Kidney (tissue), 14 donors: Measurements from ENCODE around the gene PCNX1. TPM values are rescaled to one million over a fixed set of nuclear protein-coding genes. Genes with fewer than 3 reads are reported as not detected.

Experiments used
- DNase-seq, 5 donors: peaks; one replicate each; pipeline ENCODE4 v3.0.0-alpha.2; 2013 to 2020
- FAIRE-seq: peaks from 2 replicates; lab custom pipeline; 2012; peaks lifted over from hg19 to GRCh38; lab: Jason Lieb, UNC
- H3K27ac ChIP-seq, 2 donors: one replicate each; pipeline ENCODE4 v1.7.0; 2013; ENCODE audit warnings: low read depth in 2 of 2, low read length in 2 of 2, inconsistent platforms in 1 of 2
- H3K27me3 ChIP-seq: one replicate; pipeline ENCODE4 v1.7.1; 2013; ENCODE audit warnings: low read length, inconsistent platforms; ENCODE audit not compliant: control insufficient read depth, insufficient read depth
- H3K36me3 ChIP-seq, 3 donors: one replicate each; pipeline versions ENCODE4 v1.7.0 to v1.7.1; 2013; ENCODE audit warnings: low read length in 3 of 3, control low read depth in 1 of 3, inconsistent platforms in 1 of 3; ENCODE audit not compliant: insufficient read depth in 3 of 3, control insufficient read depth in 2 of 3
- H3K4me1 ChIP-seq, 3 donors: one replicate each; pipeline versions ENCODE4 v1.7.0 to v1.7.1; 2013; ENCODE audit warnings: low read length in 3 of 3, inconsistent platforms in 1 of 3, low read depth in 1 of 3; ENCODE audit not compliant: control insufficient read depth in 2 of 3, insufficient read depth in 2 of 3
- H3K4me3 ChIP-seq, 3 donors: one replicate each; pipeline versions ENCODE4 v1.7.0 to v1.8.1; 2013; ENCODE audit warnings: low read length in 3 of 3, control low read depth in 1 of 3, inconsistent platforms in 1 of 3
- H3K9ac ChIP-seq, 3 donors: one replicate each; pipeline versions ENCODE4 v1.7.0 to v1.7.1; 2013; ENCODE audit warnings: low read length in 3 of 3, control low read depth in 1 of 3, inconsistent platforms in 1 of 3
- H3K9me3 ChIP-seq, 3 donors: one replicate each; pipeline versions ENCODE4 v1.7.0 to v1.7.1; 2013; ENCODE audit warnings: low read length in 3 of 3, control low read depth in 1 of 3, inconsistent platforms in 1 of 3; ENCODE audit not compliant: control insufficient read depth in 2 of 3, insufficient read depth in 1 of 3
- intact Hi-C: fragments of 100-400 bp; cut with DNase I; formaldehyde crosslinking; loops from one replicate; pipeline ENCODE4 v1.11.1; 2022
- polyA plus RNA-seq: library from polyadenylated mRNA; stranded (reverse); fragments of 350-450 nt; fragmentation: Illumina TruSeq; extraction: RNeasy Lipid Tissue Mini Kit (QIAGEN cat#74804); gene quantifications from one replicate; pipeline ENCODE4 v1.2.3, GENCODE V29; 2014; ENCODE audit warnings: low read depth, low replicate concordance; ENCODE audit not compliant: insufficient read depth
- total RNA-seq: library from RNA; stranded (reverse); fragmentation: NEBNext Ultra II Directional; extraction: Animal tissue kit (Norgen Biotek cat#: 25700); gene quantifications from one replicate; pipeline ENCODE4 v1.2.1, GENCODE V29; 2021
- TF ChIP-seq, protein P1 (sequence below): IDR thresholded peaks from 3 replicates; pipeline ENCODE4 v1.5.1; 2012; ENCODE audit warnings: mild to moderate bottlenecking, moderate library complexity, borderline replicate concordance; ENCODE audit not compliant: insufficient read depth; ENCODE audit errors: extremely low read depth
- donor health status: control.
- donor health status: control.
- donor health status: control.
- donor health status: control.
- donor health status: control.
- donor health status: DM: yes; HTN: yes; CAD: no.
- donor health status: Normal renal cell carcinoma (clear cell type).

Gene PCNX1
- total and polyA plus RNA-seq, 2 donors from 2014 or later, result 16.2 to 55.2 TPM

DNA sequence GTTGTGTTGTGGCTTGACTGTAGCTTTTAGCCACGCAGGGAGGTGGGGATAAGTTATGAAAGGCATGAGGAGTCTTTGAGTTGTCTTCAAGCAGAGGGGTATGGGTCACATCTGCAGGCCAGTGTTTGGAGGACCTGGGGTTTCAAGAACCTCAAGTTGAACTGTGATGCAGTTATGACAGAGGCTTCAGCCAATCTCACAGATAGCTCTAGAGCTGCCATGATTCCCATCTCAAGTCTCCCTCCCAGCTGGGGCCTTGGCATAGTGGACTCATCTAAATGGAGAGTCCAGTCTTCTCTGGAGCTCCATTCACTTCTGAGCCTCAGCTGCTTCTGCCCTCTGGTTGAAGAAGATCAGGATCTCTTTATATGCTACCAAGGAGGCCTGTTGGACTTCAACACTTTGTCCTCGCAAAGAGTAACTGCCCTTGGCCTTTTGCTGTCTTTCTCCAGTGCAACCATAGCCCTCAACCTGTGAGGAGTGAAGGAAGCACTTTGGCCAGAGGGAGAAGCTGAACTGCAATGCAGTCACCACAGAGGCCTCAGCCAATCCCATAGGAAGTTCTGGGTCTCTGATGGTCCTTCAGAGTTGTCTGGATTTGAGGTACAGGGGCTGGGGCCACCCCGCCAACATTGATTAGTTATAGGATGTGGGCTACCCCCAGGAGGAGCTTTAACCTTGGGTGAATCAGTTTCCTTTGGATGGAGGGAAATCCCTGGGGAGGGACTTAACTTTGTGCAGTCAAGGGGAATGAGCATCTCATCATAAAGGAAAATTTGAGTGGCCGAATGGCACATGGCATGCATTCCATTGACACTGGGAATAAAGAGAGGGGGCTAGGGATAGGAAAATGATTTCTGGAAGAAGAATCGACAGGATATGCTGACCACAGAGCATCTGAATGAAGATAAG, 230.5 kb downstream of the PCNX1 start:
- no peaks in the 10 kb centered on the region for H3K27me3 ChIP-seq
- H3K9ac ChIP-seq, result no peak overlapping the region
- no peak overlapping the region for H3K4me3 ChIP-seq
- intact Hi-C loops, result no loop called here
- no peaks in the 10 kb centered on the region for H3K36me3 ChIP-seq
- FAIRE-seq, result no peak
- DNase-seq, result no peak
- no peak overlapping the region for H3K27ac ChIP-seq
- TF ChIP-seq, protein P1, sequence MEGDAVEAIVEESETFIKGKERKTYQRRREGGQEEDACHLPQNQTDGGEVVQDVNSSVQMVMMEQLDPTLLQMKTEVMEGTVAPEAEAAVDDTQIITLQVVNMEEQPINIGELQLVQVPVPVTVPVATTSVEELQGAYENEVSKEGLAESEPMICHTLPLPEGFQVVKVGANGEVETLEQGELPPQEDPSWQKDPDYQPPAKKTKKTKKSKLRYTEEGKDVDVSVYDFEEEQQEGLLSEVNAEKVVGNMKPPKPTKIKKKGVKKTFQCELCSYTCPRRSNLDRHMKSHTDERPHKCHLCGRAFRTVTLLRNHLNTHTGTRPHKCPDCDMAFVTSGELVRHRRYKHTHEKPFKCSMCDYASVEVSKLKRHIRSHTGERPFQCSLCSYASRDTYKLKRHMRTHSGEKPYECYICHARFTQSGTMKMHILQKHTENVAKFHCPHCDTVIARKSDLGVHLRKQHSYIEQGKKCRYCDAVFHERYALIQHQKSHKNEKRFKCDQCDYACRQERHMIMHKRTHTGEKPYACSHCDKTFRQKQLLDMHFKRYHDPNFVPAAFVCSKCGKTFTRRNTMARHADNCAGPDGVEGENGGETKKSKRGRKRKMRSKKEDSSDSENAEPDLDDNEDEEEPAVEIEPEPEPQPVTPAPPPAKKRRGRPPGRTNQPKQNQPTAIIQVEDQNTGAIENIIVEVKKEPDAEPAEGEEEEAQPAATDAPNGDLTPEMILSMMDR, result no peak
- H3K9me3 ChIP-seq, result no peaks in the 10 kb centered on the region
- H3K4me1 ChIP-seq, result peaks cover 0 to 6% (median 5%) of the 10 kb centered on the region in 3 donors

GRCh38 chr14:71138448-71139293, 231.4 kb downstream of the PCNX1 start:
- FAIRE-seq (no peak), DNase-seq (peak; percentile 49 to 77 (median 59))
- H3K9me3 ChIP-seq, result no peaks in the 10 kb centered on the region
- peak overlapping the region in 2 of 3 donors; percentile 54 to 61 for H3K4me3 ChIP-seq
- no peak overlapping the region for H3K9ac ChIP-seq
- intact Hi-C loops, result no loop called here
- H3K4me1 ChIP-seq, result peaks cover 0 to 11% (median 6%) of the 10 kb centered on the region in 3 donors
- no peaks in the 10 kb centered on the region for H3K36me3 ChIP-seq
- H3K27me3 ChIP-seq, result no peaks in the 10 kb centered on the region
- TF ChIP-seq, protein P1, result peak; percentile 90
- H3K27ac ChIP-seq, result no peak overlapping the region

DNA sequence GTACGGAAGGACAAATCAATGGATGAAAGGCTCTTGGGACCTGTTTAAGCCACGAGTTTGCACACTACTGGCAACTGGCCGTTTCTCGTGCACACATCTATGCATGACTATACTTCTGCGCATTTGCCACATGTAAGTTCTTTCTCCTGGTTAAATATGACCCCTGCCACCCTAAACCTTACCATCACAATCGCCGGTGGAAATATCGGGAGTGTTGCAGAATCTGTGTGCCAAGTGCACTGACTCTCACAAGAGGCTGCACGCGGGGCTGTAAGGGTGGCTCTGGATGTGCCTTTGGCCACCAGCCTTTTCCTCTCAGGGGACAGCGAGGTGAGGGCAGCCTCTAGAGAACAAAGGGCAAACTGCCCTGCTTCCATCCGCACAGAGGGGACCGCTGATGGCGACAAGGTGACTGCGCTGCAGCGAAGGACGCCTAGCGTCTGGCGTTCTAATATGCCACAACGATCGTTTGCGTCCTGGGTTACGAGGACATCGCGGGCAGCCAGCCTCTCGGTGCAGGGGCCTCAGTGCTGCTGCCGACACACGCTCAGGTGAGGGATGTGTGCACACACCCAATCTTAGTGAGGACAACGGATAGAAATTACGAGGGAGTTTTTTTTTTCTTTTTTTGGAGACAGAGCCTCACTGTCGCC, 232.2 kb downstream of the PCNX1 start:
- FAIRE-seq, result no peak
- TF ChIP-seq, protein P1, result no peak
- no peak for DNase-seq
- no peak overlapping the region for H3K27ac ChIP-seq
- H3K27me3 ChIP-seq, result no peaks in the 10 kb centered on the region
- no peak overlapping the region for H3K9ac ChIP-seq
- no peaks in the 10 kb centered on the region for H3K36me3 ChIP-seq
- peaks cover 0 to 12% (median 9%) of the 10 kb centered on the region in 3 donors for H3K4me1 ChIP-seq
- H3K4me3 ChIP-seq, result peak overlapping the region in 2 of 3 donors; percentile 54 to 61
- intact Hi-C loops, result no loop called here
- no peaks in the 10 kb centered on the region for H3K9me3 ChIP-seq
